HG03159 (cell line): ENCODE measurements around the gene CLIC1.

ENCODE experiments used
- ATAC-seq: cut with Tn5 transposase; IDR thresholded peaks from one replicate; pipeline ENCODE4 v1.9.1; 2021; ENCODE audit warnings: mild to moderate bottlenecking, moderate library complexity; ENCODE audit not compliant: unreplicated experiment

CLIC1 gene

GRCh38 chr6:31739639-31740396, 3.5 kb upstream of the CLIC1 start, which contains the start of gene MSH5:
TSS of gene MSH5 (plus strand) at chr6:31740005. CDS start at chr6:31740467, 462 bp downstream.
- peak; percentile 60 for ATAC-seq

- ATAC-seq = peak; percentile 23
Observed at GRCh38 chr6:31737991-31738979, 2.0 kb upstream of the CLIC1 start.

GRCh38 chr6:31737315-31737990, 1.1 kb upstream of the CLIC1 start:
- ATAC-seq = no peak

- no peak for ATAC-seq
Observed at GRCh38 chr6:31736768-31737314, 511 bp upstream of the CLIC1 start.

- no peak for ATAC-seq
Observed at GRCh38 chr6:31734821-31735406, 1.4 kb downstream of the CLIC1 start.

GRCh38 chr6:31734247-31734820, 2.0 kb downstream of the CLIC1 start:
- ATAC-seq = no peak

- ATAC-seq = no peak
Observed at GRCh38 chr6:31733734-31734133, 2.6 kb downstream of the CLIC1 start.

GRCh38 chr6:31732029-31732428, 4.3 kb downstream of the CLIC1 start:
- ATAC-seq = no peak

GRCh38 chr6:31730631-31731086, 5.7 kb downstream of the CLIC1 start:
- no peak for ATAC-seq

GRCh38 chr6:31729979-31730630, 6.2 kb downstream of the CLIC1 start:
- ATAC-seq = peak; percentile 30

GRCh38 chr6:31729515-31729978, 6.8 kb downstream of the CLIC1 start:
- ATAC-seq = peak; percentile 41

GRCh38 chr6:31728767-31729514, 7.4 kb downstream of the CLIC1 start, which contains the start of gene DDAH2:
TSS of gene DDAH2 (minus strand) at chr6:31729299. CDS start at chr6:31729161, 138 bp downstream.
- ATAC-seq = no peak

GRCh38 chr6:31727717-31728671, 8.3 kb downstream of the CLIC1 start:
- no peak for ATAC-seq

- ATAC-seq = peak; percentile 52
Observed at GRCh38 chr6:31727034-31727716, 9.2 kb downstream of the CLIC1 start.

GRCh38 chr6:31725502-31726350, 10.6 kb downstream of the CLIC1 start:
- ATAC-seq = no peak
